ENCODE data around the gene MFGE8.
"Not testable (repeated sequence)": the region's sequence is repeated elsewhere in the genome, so short reads cannot be mapped to it uniquely, and the experiment has no call there.

Gene MFGE8

GRCh38 chr15:88913017-88913849 is at the start of gene MFGE8:
Gene MFGE8 (minus strand): TSS chr15:88913379. CDS start chr15:88913319, 60 bp downstream.
- DNase-seq (ENCODE audit: low read depth, low spot score), result no peak

- DNase-seq (ENCODE audit: low read depth, low spot score), result no peak
These were observed 46.3 kb upstream of the MFGE8 start for GRCh38 chr15:88959445-88959844.

- DNase-seq (ENCODE audit: low read depth, low spot score), result no peak
These were observed 43.7 kb upstream of the MFGE8 start for GRCh38 chr15:88956906-88957305.

GRCh38 chr15:88956263-88956662 is 43.1 kb upstream of the MFGE8 start:
- no peak for DNase-seq (ENCODE audit: low read depth, low spot score)

GRCh38 chr15:88954431-88955277 is 41.5 kb upstream of the MFGE8 start:
- peak; percentile 9 for DNase-seq (ENCODE audit: low read depth, low spot score)

GRCh38 chr15:88950600-88951160 is 37.5 kb upstream of the MFGE8 start:
- no peak for DNase-seq (ENCODE audit: low read depth, low spot score)

- no peak for DNase-seq (ENCODE audit: low read depth, low spot score)
These were observed 36.7 kb upstream of the MFGE8 start for GRCh38 chr15:88949734-88950400.

- DNase-seq (ENCODE audit: low read depth, low spot score), result no peak
These were observed 27.0 kb upstream of the MFGE8 start for GRCh38 chr15:88940110-88940675.

GRCh38 chr15:88939486-88939806 is 26.3 kb upstream of the MFGE8 start:
- DNase-seq (ENCODE audit: low read depth, low spot score), result no peak

- no peak for DNase-seq (ENCODE audit: low read depth, low spot score)
These were observed 25.8 kb upstream of the MFGE8 start for GRCh38 chr15:88938802-88939485.

GRCh38 chr15:88934449-88934848 is 21.3 kb upstream of the MFGE8 start:
- DNase-seq (ENCODE audit: low read depth, low spot score), result not testable (repeated sequence)

- DNase-seq (ENCODE audit: low read depth, low spot score), result no peak
These were observed 19.7 kb upstream of the MFGE8 start for GRCh38 chr15:88932875-88933330.

GRCh38 chr15:88932271-88932874 is 19.2 kb upstream of the MFGE8 start:
- no peak for DNase-seq (ENCODE audit: low read depth, low spot score)

GRCh38 chr15:88930579-88930978 is 17.4 kb upstream of the MFGE8 start:
- no peak for DNase-seq (ENCODE audit: low read depth, low spot score)

- not testable (repeated sequence) for DNase-seq (ENCODE audit: low read depth, low spot score)
These were observed 16.3 kb upstream of the MFGE8 start for GRCh38 chr15:88929358-88930098.

GRCh38 chr15:88928192-88928591 is 15.0 kb upstream of the MFGE8 start:
- not testable (repeated sequence) for DNase-seq (ENCODE audit: low read depth, low spot score)

GRCh38 chr15:88925648-88926047 is 12.5 kb upstream of the MFGE8 start:
- DNase-seq (ENCODE audit: low read depth, low spot score), result not testable (repeated sequence)

- DNase-seq (ENCODE audit: low read depth, low spot score), result not testable (repeated sequence)
These were observed 7.8 kb upstream of the MFGE8 start for GRCh38 chr15:88920892-88921435.

- DNase-seq (ENCODE audit: low read depth, low spot score), result no peak
These were observed 7.2 kb upstream of the MFGE8 start for GRCh38 chr15:88920186-88920891.

Measured in smooth muscle cell of the brain vasculature (primary cell).